HL-60/S4 treated with retinoic acid at 250 ng/mL for 4 days and 3 days (cell line): ENCODE measurements around the gene KLHL26.

Experiments
- in situ Hi-C: fragments of 300-500 bp; cut with MboI; formaldehyde crosslinking; loops from 2 replicates; pipeline ENCODE4 v1.7.0; 2022; ENCODE audit warnings: low sequenced_read_pairs

Gene KLHL26

GRCh38 chr19:18712981-18713380 lies 76.2 kb downstream of the KLHL26 start:
- in situ Hi-C loops = no loop called here

DNA sequence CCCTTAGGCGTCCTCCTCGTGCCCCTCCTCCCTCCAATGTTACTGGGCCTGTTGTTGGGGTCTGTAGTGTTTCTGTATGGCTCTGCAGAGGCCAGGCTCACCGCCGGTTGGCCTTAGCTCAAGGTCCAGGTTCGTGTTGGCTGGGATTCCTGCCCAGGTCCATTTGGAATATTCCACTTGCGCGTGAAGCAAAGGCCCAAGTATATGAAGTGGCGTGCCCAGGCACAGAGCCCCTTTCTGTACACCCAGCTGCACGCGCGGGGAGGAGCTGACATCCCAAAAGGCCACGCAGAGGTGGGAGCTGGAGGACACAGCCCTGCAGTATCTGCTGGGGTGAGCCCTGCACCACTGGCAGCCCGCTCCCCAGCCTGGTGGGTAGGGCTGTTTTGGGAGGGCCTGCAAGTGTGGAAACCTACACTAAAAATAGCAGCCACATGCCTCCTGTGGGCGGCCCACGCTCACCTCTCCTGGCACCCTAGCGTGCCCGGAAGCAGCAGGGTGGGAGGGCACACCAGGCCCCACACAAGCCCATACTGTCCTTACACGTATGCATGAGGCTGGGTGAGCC lies 76.8 kb downstream of the KLHL26 start:
- in situ Hi-C loops = no loop called here

GRCh38 chr19:18715416-18715815 lies 78.6 kb downstream of the KLHL26 start:
- in situ Hi-C loops = no loop called here

DNA sequence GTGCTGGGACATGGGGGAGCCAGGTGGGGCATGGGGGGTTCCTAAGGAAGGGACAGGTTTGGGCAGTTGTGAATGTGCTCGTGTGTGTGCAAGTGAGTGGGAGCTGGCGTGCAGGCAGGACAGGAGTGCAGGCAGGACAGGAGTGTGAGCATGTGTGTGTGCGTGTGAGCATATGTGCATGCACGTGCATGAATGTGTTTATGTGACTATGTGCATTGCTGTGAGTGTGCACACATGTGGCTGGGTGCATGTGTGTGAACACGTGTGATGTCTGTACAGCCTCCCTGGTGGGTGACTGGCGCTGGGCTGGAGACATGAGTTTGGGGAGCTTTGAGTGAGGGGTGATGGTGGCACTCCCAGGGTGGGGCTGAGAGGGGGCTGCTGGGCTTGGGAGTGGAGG lies 80.0 kb downstream of the KLHL26 start:
- in situ Hi-C loops = no loop called here

DNA sequence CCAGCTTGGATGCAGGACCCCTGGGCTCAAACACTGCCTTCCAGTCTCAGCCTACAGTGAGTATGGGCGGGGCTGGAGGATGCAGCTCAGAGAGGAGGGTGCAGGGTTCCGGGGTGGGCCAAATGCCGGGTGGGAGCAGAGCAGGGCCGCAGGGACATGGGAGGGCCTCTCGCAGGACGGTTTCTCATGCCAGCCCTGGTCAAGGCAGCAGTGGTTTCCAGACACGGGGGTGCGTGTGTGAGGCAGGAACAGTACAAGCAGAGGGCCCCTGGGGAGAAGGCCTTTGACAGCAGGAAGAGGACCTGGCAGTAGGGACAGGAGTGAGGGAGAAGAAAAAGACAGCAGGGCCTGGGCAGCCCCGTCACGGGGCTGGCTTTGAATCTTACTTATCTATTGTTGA lies 80.8 kb downstream of the KLHL26 start:
- in situ Hi-C loops = no loop called here

GRCh38 chr19:18718015-18718526 lies 81.2 kb downstream of the KLHL26 start:
- in situ Hi-C loops = no loop called here

DNA sequence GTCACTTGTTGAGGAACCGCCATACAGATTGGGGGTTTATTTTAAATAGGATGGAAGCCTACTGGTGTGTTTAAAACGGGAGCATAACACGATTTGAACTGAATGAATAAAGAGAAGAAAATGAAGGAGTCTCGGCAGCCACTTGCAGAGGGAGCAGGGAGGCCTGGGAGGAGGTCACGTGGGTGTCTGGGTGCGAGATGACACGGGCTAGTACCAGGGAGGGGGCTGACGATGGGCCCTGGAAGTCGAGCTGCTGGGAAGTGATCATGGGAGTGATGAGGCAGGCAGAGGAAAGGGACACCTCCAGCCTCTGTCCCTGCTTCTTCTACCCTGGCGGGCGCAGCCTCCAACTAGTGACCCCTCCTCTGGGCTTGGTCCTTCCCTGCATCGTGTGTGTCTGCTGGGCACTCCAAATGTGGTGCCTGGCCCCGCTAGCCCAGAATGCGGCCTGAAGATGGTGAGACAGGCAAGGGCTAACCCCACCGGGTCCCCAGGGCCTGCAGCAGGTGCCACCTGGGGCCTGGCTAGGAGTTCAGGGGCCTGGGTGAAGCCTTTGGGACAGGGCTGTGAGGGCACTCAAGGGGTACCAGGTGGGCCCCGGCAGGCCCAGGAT lies 82.1 kb downstream of the KLHL26 start:
- in situ Hi-C loops = no loop called here

- in situ Hi-C loops = no loop called here
These were observed 82.7 kb downstream of the KLHL26 start for GRCh38 chr19:18719541-18719940.
